ENCODE results near the gene IFITM2. TPM values are rescaled to one million over a fixed set of nuclear protein-coding genes. Genes with fewer than 3 reads are reported as not detected.
"Not testable (repeated sequence)": the region's sequence is repeated elsewhere in the genome, so short reads cannot be mapped to it uniquely, and the experiment has no call there.

Gene IFITM2
- total and polyA plus RNA-seq, 2 donors (not counting 1 experiment from before 2014, with no cell fraction given), result 51.2 to 714 TPM

- H3K27me3 ChIP-seq (ENCODE audit: control insufficient read depth, insufficient read depth, low read length), result peaks cover 31% of the 10 kb centered on the region
- TF ChIP-seq EZH2 (IDR thresholded peaks at IDR 0.05; ENCODE audit: low read length, missing control alignments) (no peak), CTCF (conservative IDR thresholded peaks at IDR 0.05 in 1 of 2, IDR thresholded peaks at IDR 0.05 in 1 of 2; ENCODE audit: low read depth in 1 of 2, low read length in 2 of 2) (no peak)
- no peak for DNase-seq (ENCODE audit: low read depth in 2 of 2)
- no peaks in the 10 kb centered on the region for H3K4me1 ChIP-seq (ENCODE audit: control insufficient read depth, extremely low read depth, insufficient read depth, low read length)
- H2AFZ ChIP-seq (ENCODE audit: low read length), result no peak overlapping the region
- no peak overlapping the region for H3K9ac ChIP-seq (ENCODE audit: insufficient read depth, low read length)
- no peaks in the 10 kb centered on the region for H3K79me2 ChIP-seq (ENCODE audit: control insufficient read depth, insufficient read depth, low read length)
- H3K36me3 ChIP-seq (ENCODE audit: control insufficient read depth, insufficient read depth, low read length), result no peaks in the 10 kb centered on the region
- no peaks in the 10 kb centered on the region for H3K9me3 ChIP-seq (ENCODE audit: control insufficient read depth, insufficient read depth, low read depth, low read length)
- no peaks in the 10 kb centered on the region for H4K20me1 ChIP-seq (ENCODE audit: control insufficient read depth, extremely low read depth, insufficient read depth, low read length)
- H3K4me2 ChIP-seq (ENCODE audit: extremely low read depth, insufficient read depth, low read length), result no peak overlapping the region
- H3K27ac ChIP-seq (ENCODE audit: insufficient read depth, low read length), result no peak overlapping the region
- H3K4me3 ChIP-seq (replicated peaks in 1 of 4; ENCODE audit: control extremely low read depth in 1 of 4, insufficient read depth in 1 of 4, low read depth in 3 of 4, low read length in 4 of 4), result no peak overlapping the region
Measured at GRCh38 chr11:285021-285893, 22.4 kb upstream of the IFITM2 start.

- TF ChIP-seq CTCF (conservative IDR thresholded peaks at IDR 0.05 in 1 of 2, IDR thresholded peaks at IDR 0.05 in 1 of 2; ENCODE audit: low read depth in 1 of 2, low read length in 2 of 2) (no peak), EZH2 (IDR thresholded peaks at IDR 0.05; ENCODE audit: low read length, missing control alignments) (no peak)
- Histone ChIP-seq H3K27ac (ENCODE audit: insufficient read depth, low read length) (no peak overlapping the region), H4K20me1 (ENCODE audit: control insufficient read depth, extremely low read depth, insufficient read depth, low read length) (no peaks in the 10 kb centered on the region), H3K79me2 (ENCODE audit: control insufficient read depth, insufficient read depth, low read length) (no peaks in the 10 kb centered on the region), H3K9ac (ENCODE audit: insufficient read depth, low read length) (no peak overlapping the region), H3K4me2 (ENCODE audit: extremely low read depth, insufficient read depth, low read length) (no peak overlapping the region), H3K4me3 (replicated peaks in 1 of 4; ENCODE audit: control extremely low read depth in 1 of 4, insufficient read depth in 1 of 4, low read depth in 3 of 4, low read length in 4 of 4) (no peak overlapping the region), H3K27me3 (ENCODE audit: control insufficient read depth, insufficient read depth, low read length) (peaks cover 25% of the 10 kb centered on the region), H3K9me3 (ENCODE audit: control insufficient read depth, insufficient read depth, low read depth, low read length) (no peaks in the 10 kb centered on the region), H3K4me1 (ENCODE audit: control insufficient read depth, extremely low read depth, insufficient read depth, low read length) (no peaks in the 10 kb centered on the region), H2AFZ (ENCODE audit: low read length) (no peak overlapping the region), H3K36me3 (ENCODE audit: control insufficient read depth, insufficient read depth, low read length) (no peaks in the 10 kb centered on the region)
- DNase-seq (ENCODE audit: low read depth in 2 of 2), result no peak
Measured at GRCh38 chr11:285894-286220, 21.8 kb upstream of the IFITM2 start.

- peaks cover 12% of the 10 kb centered on the region for H3K27me3 ChIP-seq (ENCODE audit: control insufficient read depth, insufficient read depth, low read length)
- not testable (repeated sequence) for H3K4me2 ChIP-seq (ENCODE audit: extremely low read depth, insufficient read depth, low read length); H3K79me2 ChIP-seq (ENCODE audit: control insufficient read depth, insufficient read depth, low read length); H3K4me3 ChIP-seq (replicated peaks in 1 of 4; ENCODE audit: control extremely low read depth in 1 of 4, insufficient read depth in 1 of 4, low read depth in 3 of 4, low read length in 4 of 4); H3K9ac ChIP-seq (ENCODE audit: insufficient read depth, low read length); H3K9me3 ChIP-seq (ENCODE audit: control insufficient read depth, insufficient read depth, low read depth, low read length); H2AFZ ChIP-seq (ENCODE audit: low read length); H4K20me1 ChIP-seq (ENCODE audit: control insufficient read depth, extremely low read depth, insufficient read depth, low read length); H3K4me1 ChIP-seq (ENCODE audit: control insufficient read depth, extremely low read depth, insufficient read depth, low read length); DNase-seq (ENCODE audit: low read depth in 2 of 2); H3K36me3 ChIP-seq (ENCODE audit: control insufficient read depth, insufficient read depth, low read length); H3K27ac ChIP-seq (ENCODE audit: insufficient read depth, low read length)
Measured at GRCh38 chr11:286977-287820, 20.4 kb upstream of the IFITM2 start.

Data from fibroblast of lung (primary cell).